GM12878 (cell line): ENCODE measurements around the gene PLTP.
A peak's percentile ranks its signal among the peaks of the same experiment; 100 is the strongest.

ENCODE experiments used
- BACH1 ChIP-seq: fragments of 450-650 bp; IDR thresholded peaks from 2 replicates; pipeline ENCODE4 v1.6.1; 2017; ENCODE audit warnings: mild to moderate bottlenecking, borderline replicate concordance
- CHD4 ChIP-seq: fragments of 200-600 bp; sonication (generic); IDR thresholded peaks from 2 replicates; pipeline ENCODE4 v1.6.1; 2016; ENCODE audit warnings: mild to moderate bottlenecking
- EZH2 ChIP-seq: IDR thresholded peaks from 2 replicates; pipeline ENCODE4 v1.6.1; 2012; ENCODE audit warnings: low read depth, mild to moderate bottlenecking, control low read depth, inconsistent platforms, low read length, borderline replicate concordance; ENCODE audit not compliant: control insufficient read depth
- HDAC6 ChIP-seq: fragments of 200-600 bp; sonication (generic); IDR thresholded peaks from one replicate; pipeline ENCODE4 v1.8.0; 2017; ENCODE audit warnings: antibody characterized with exemption; ENCODE audit not compliant: unreplicated experiment
- NBN ChIP-seq: fragments of 450-650 bp; IDR thresholded peaks from 2 replicates; pipeline ENCODE4 v1.6.1; 2016
- NR2C1 ChIP-seq: fragments of 450-650 bp; IDR thresholded peaks from 2 replicates; pipeline ENCODE4 v1.6.1; 2017; ENCODE audit warnings: antibody characterized with exemption, mild to moderate bottlenecking, moderate library complexity
- POLR2A ChIP-seq: IDR thresholded peaks from 2 replicates; pipeline ENCODE4 v1.6.1; 2011; ENCODE audit warnings: low read depth, mild to moderate bottlenecking, low read length
- RAD21 ChIP-seq: IDR thresholded peaks from 2 replicates; pipeline ENCODE4 v1.6.1; 2011; ENCODE audit warnings: mild to moderate bottlenecking, low read depth, low read length, moderate library complexity; ENCODE audit not compliant: insufficient read depth
- RFX5 ChIP-seq: IDR thresholded peaks from 2 replicates; pipeline ENCODE4 v1.6.1; 2011; ENCODE audit warnings: low read depth, low read length, improper control_type of control experiment
- USF2 ChIP-seq: IDR thresholded peaks from 2 replicates; pipeline ENCODE4 v1.6.1; 2011; ENCODE audit warnings: low read depth, low read length, improper control_type of control experiment, borderline replicate concordance
- TF ChIP-seq, protein P1 (sequence below): fragments of 150-350 bp; IDR thresholded peaks from 2 replicates; pipeline ENCODE4 v1.6.1; 2016; ENCODE audit warnings: low read depth, low read length
- TF ChIP-seq, protein P2 (sequence below): IDR thresholded peaks from 2 replicates; pipeline ENCODE4 v1.6.1; 2012; ENCODE audit warnings: low read length, inconsistent platforms
- TF ChIP-seq, protein P3 (sequence below), 3 experiments: IDR thresholded peaks in 2 of 3; conservative IDR thresholded peaks in 1 of 3; 2 replicates each; pipeline ENCODE4 v1.5.1; 2011; ENCODE audit warnings: low read depth in 3 of 3, low read length in 3 of 3, mild to moderate bottlenecking in 3 of 3, control low read depth in 2 of 3, moderate library complexity in 2 of 3, inconsistent platforms in 1 of 3, mixed read lengths in 1 of 3; ENCODE audit not compliant: control insufficient read depth in 2 of 3, insufficient read depth in 1 of 3; ENCODE audit errors: extremely low read depth in 1 of 3
- TF ChIP-seq, protein P4 (sequence below): fragments of 450-650 bp; formaldehyde crosslinking; IDR thresholded peaks from 2 replicates; pipeline ENCODE4 v1.4.0; 2020; ENCODE audit warnings: mild to moderate bottlenecking, moderate library complexity

- no peak for TF ChIP-seq EZH2
- no peak for TF ChIP-seq BACH1
- TF ChIP-seq CHD4, result no peak
- no peak for TF ChIP-seq USF2
- no peak for TF ChIP-seq NR2C1
- TF ChIP-seq, protein P1, sequence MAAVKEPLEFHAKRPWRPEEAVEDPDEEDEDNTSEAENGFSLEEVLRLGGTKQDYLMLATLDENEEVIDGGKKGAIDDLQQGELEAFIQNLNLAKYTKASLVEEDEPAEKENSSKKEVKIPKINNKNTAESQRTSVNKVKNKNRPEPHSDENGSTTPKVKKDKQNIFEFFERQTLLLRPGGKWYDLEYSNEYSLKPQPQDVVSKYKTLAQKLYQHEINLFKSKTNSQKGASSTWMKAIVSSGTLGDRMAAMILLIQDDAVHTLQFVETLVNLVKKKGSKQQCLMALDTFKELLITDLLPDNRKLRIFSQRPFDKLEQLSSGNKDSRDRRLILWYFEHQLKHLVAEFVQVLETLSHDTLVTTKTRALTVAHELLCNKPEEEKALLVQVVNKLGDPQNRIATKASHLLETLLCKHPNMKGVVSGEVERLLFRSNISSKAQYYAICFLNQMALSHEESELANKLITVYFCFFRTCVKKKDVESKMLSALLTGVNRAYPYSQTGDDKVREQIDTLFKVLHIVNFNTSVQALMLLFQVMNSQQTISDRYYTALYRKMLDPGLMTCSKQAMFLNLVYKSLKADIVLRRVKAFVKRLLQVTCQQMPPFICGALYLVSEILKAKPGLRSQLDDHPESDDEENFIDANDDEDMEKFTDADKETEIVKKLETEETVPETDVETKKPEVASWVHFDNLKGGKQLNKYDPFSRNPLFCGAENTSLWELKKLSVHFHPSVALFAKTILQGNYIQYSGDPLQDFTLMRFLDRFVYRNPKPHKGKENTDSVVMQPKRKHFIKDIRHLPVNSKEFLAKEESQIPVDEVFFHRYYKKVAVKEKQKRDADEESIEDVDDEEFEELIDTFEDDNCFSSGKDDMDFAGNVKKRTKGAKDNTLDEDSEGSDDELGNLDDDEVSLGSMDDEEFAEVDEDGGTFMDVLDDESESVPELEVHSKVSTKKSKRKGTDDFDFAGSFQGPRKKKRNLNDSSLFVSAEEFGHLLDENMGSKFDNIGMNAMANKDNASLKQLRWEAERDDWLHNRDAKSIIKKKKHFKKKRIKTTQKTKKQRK, result no peak
- no peak for TF ChIP-seq RFX5
- TF ChIP-seq NBN, result no peak
- TF ChIP-seq, protein P2, sequence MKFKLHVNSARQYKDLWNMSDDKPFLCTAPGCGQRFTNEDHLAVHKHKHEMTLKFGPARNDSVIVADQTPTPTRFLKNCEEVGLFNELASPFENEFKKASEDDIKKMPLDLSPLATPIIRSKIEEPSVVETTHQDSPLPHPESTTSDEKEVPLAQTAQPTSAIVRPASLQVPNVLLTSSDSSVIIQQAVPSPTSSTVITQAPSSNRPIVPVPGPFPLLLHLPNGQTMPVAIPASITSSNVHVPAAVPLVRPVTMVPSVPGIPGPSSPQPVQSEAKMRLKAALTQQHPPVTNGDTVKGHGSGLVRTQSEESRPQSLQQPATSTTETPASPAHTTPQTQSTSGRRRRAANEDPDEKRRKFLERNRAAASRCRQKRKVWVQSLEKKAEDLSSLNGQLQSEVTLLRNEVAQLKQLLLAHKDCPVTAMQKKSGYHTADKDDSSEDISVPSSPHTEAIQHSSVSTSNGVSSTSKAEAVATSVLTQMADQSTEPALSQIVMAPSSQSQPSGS, result no peak
- TF ChIP-seq, protein P3, sequence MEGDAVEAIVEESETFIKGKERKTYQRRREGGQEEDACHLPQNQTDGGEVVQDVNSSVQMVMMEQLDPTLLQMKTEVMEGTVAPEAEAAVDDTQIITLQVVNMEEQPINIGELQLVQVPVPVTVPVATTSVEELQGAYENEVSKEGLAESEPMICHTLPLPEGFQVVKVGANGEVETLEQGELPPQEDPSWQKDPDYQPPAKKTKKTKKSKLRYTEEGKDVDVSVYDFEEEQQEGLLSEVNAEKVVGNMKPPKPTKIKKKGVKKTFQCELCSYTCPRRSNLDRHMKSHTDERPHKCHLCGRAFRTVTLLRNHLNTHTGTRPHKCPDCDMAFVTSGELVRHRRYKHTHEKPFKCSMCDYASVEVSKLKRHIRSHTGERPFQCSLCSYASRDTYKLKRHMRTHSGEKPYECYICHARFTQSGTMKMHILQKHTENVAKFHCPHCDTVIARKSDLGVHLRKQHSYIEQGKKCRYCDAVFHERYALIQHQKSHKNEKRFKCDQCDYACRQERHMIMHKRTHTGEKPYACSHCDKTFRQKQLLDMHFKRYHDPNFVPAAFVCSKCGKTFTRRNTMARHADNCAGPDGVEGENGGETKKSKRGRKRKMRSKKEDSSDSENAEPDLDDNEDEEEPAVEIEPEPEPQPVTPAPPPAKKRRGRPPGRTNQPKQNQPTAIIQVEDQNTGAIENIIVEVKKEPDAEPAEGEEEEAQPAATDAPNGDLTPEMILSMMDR (IDR thresholded peaks at IDR 0.05 in 2 of 3, conservative IDR thresholded peaks at IDR 0.05 in 1 of 3; ENCODE audit: control insufficient read depth in 2 of 3, extremely low read depth in 1 of 3, insufficient read depth in 1 of 3, low read depth in 3 of 3, low read length in 3 of 3), result no peak
- TF ChIP-seq POLR2A, result peak; percentile 33
- TF ChIP-seq RAD21, result no peak
- TF ChIP-seq, protein P4, sequence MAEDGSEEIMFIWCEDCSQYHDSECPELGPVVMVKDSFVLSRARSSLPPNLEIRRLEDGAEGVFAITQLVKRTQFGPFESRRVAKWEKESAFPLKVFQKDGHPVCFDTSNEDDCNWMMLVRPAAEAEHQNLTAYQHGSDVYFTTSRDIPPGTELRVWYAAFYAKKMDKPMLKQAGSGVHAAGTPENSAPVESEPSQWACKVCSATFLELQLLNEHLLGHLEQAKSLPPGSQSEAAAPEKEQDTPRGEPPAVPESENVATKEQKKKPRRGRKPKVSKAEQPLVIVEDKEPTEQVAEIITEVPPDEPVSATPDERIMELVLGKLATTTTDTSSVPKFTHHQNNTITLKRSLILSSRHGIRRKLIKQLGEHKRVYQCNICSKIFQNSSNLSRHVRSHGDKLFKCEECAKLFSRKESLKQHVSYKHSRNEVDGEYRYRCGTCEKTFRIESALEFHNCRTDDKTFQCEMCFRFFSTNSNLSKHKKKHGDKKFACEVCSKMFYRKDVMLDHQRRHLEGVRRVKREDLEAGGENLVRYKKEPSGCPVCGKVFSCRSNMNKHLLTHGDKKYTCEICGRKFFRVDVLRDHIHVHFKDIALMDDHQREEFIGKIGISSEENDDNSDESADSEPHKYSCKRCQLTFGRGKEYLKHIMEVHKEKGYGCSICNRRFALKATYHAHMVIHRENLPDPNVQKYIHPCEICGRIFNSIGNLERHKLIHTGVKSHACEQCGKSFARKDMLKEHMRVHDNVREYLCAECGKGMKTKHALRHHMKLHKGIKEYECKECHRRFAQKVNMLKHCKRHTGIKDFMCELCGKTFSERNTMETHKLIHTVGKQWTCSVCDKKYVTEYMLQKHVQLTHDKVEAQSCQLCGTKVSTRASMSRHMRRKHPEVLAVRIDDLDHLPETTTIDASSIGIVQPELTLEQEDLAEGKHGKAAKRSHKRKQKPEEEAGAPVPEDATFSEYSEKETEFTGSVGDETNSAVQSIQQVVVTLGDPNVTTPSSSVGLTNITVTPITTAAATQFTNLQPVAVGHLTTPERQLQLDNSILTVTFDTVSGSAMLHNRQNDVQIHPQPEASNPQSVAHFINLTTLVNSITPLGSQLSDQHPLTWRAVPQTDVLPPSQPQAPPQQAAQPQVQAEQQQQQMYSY (CRISPR knock-in tag), result no peak
- TF ChIP-seq HDAC6, result no peak
These were observed 37.8 kb upstream of the PLTP start for GRCh38 chr20:45949542-45950329.
